GM18858 (cell line): ENCODE results near the gene ZCCHC7.
"Not testable (repeated sequence)": the region's sequence is repeated elsewhere in the genome, so short reads cannot be mapped to it uniquely, and the experiment has no call there.

Source experiments
- ATAC-seq: cut with Tn5 transposase; IDR thresholded peaks from one replicate; pipeline ENCODE4 v1.9.1; 2021; ENCODE audit not compliant: unreplicated experiment

The ZCCHC7 gene

GRCh38 chr9:37290940-37291485 lies 170.6 kb downstream of the ZCCHC7 start:
- ATAC-seq = no peak

GRCh38 chr9:37291612-37292238 lies 171.4 kb downstream of the ZCCHC7 start:
- ATAC-seq = not testable (repeated sequence)

- no peak for ATAC-seq
Observed at GRCh38 chr9:37292896-37293295, 172.5 kb downstream of the ZCCHC7 start.

GRCh38 chr9:37293664-37294524 lies 173.5 kb downstream of the ZCCHC7 start:
- ATAC-seq = peak; percentile 45

- no peak for ATAC-seq
Observed at GRCh38 chr9:37295178-37295577, 174.8 kb downstream of the ZCCHC7 start.

- no peak for ATAC-seq
Observed at GRCh38 chr9:37295796-37296195, 175.4 kb downstream of the ZCCHC7 start.

GRCh38 chr9:37297592-37297991 lies 177.2 kb downstream of the ZCCHC7 start:
- no peak for ATAC-seq

GRCh38 chr9:37300620-37301019 lies 180.2 kb downstream of the ZCCHC7 start:
- no peak for ATAC-seq

- ATAC-seq = no peak
Observed at GRCh38 chr9:37301042-37301853, 180.9 kb downstream of the ZCCHC7 start.

GRCh38 chr9:37301854-37302172 lies 181.4 kb downstream of the ZCCHC7 start:
- no peak for ATAC-seq

- peak; percentile 74 for ATAC-seq
Observed at GRCh38 chr9:37302277-37302676, 181.9 kb downstream of the ZCCHC7 start.

- ATAC-seq = not testable (repeated sequence)
Observed at GRCh38 chr9:37303272-37303671, 182.9 kb downstream of the ZCCHC7 start.

GRCh38 chr9:37309136-37309535 lies 188.8 kb downstream of the ZCCHC7 start:
- ATAC-seq = no peak

- no peak for ATAC-seq
Observed at GRCh38 chr9:37311938-37312708, 191.7 kb downstream of the ZCCHC7 start.

- peak; percentile 37 for ATAC-seq
Observed at GRCh38 chr9:37324261-37324683, 203.9 kb downstream of the ZCCHC7 start.

GRCh38 chr9:37324691-37325490 lies 204.5 kb downstream of the ZCCHC7 start:
- peak; percentile 10 for ATAC-seq

GRCh38 chr9:37325778-37326177 lies 205.4 kb downstream of the ZCCHC7 start:
- no peak for ATAC-seq

GRCh38 chr9:37327553-37327952 lies 207.2 kb downstream of the ZCCHC7 start:
- no peak for ATAC-seq

- ATAC-seq = no peak
Observed at GRCh38 chr9:37328556-37329227, 208.3 kb downstream of the ZCCHC7 start.
